ENCODE measurements around the gene ADCY3.

The ADCY3 gene

GRCh38 chr2:24885221-24886125, 34.6 kb downstream of the ADCY3 start:
- TF ChIP-seq FOXP2 (optimal IDR thresholded peaks at IDR 0.05; ENCODE audit: borderline replicate concordance, extremely low read depth, extremely low read length, insufficient read depth), result no peak
- no peak for TF ChIP-seq SIN3A (IDR thresholded peaks at IDR 0.05; ENCODE audit: borderline replicate concordance, insufficient read depth, low read length)
- no peak for TF ChIP-seq POLR2AphosphoS5 (IDR thresholded peaks at IDR 0.05; ENCODE audit: low read depth, low read length)
- no peak for TF ChIP-seq REST (IDR thresholded peaks at IDR 0.05; ENCODE audit: insufficient read depth in 1 of 2, low read depth in 2 of 2, low read length in 2 of 2)

GRCh38 chr2:24883946-24884345, 36.1 kb downstream of the ADCY3 start:
- TF ChIP-seq FOXP2 (optimal IDR thresholded peaks at IDR 0.05; ENCODE audit: borderline replicate concordance, extremely low read depth, extremely low read length, insufficient read depth) (no peak), SIN3A (IDR thresholded peaks at IDR 0.05; ENCODE audit: borderline replicate concordance, insufficient read depth, low read length) (no peak), TAF1 (IDR thresholded peaks at IDR 0.05; ENCODE audit: borderline replicate concordance, insufficient read depth, low read length) (no peak), REST (IDR thresholded peaks at IDR 0.05; ENCODE audit: insufficient read depth in 1 of 2, low read depth in 2 of 2, low read length in 2 of 2) (no peak), POLR2AphosphoS5 (IDR thresholded peaks at IDR 0.05; ENCODE audit: low read depth, low read length) (no peak)

- TF ChIP-seq REST (IDR thresholded peaks at IDR 0.05; ENCODE audit: insufficient read depth in 1 of 2, low read depth in 2 of 2, low read length in 2 of 2) (no peak), TAF1 (IDR thresholded peaks at IDR 0.05; ENCODE audit: borderline replicate concordance, insufficient read depth, low read length) (no peak), POLR2AphosphoS5 (IDR thresholded peaks at IDR 0.05; ENCODE audit: low read depth, low read length) (no peak), SIN3A (IDR thresholded peaks at IDR 0.05; ENCODE audit: borderline replicate concordance, insufficient read depth, low read length) (no peak), FOXP2 (optimal IDR thresholded peaks at IDR 0.05; ENCODE audit: borderline replicate concordance, extremely low read depth, extremely low read length, insufficient read depth) (no peak)
Measured at GRCh38 chr2:24881623-24882022, 38.4 kb downstream of the ADCY3 start.

- TF ChIP-seq TAF1 (IDR thresholded peaks at IDR 0.05; ENCODE audit: borderline replicate concordance, insufficient read depth, low read length) (no peak), REST (IDR thresholded peaks at IDR 0.05; ENCODE audit: insufficient read depth in 1 of 2, low read depth in 2 of 2, low read length in 2 of 2) (no peak), SIN3A (IDR thresholded peaks at IDR 0.05; ENCODE audit: borderline replicate concordance, insufficient read depth, low read length) (no peak), FOXP2 (optimal IDR thresholded peaks at IDR 0.05; ENCODE audit: borderline replicate concordance, extremely low read depth, extremely low read length, insufficient read depth) (no peak)
Measured at GRCh38 chr2:24881158-24881557, 38.9 kb downstream of the ADCY3 start.
